Effector CD4-positive, alpha-beta T cell (primary cell): ENCODE results near the gene PDE1C.
"Not testable (repeated sequence)": the region's sequence is repeated elsewhere in the genome, so short reads cannot be mapped to it uniquely, and the experiment has no call there.

ENCODE experiments used
- DNase-seq: peaks from one replicate; pipeline ENCODE4 v3.0.0-alpha.2; 2020

Gene PDE1C

DNA sequence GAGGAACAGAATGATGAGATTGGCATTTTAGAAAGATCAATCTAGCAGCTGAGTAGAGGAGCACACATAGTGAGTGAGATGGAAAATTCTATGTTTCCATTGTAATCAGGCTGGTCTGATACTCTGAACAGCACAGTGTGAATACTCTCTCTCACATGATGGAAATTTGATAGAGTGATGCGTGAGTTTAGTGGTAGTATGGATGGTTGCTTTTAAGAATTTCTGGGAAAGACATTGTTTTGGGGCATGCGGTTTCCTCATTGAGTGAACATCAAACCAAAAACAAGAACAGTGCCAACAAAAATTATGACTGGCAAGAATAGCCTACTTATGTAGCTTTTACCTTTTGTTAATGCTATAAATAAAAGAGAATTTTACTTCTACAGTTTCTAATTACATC, 183.2 kb downstream of the PDE1C start:
- DNase-seq: no peak

DNA sequence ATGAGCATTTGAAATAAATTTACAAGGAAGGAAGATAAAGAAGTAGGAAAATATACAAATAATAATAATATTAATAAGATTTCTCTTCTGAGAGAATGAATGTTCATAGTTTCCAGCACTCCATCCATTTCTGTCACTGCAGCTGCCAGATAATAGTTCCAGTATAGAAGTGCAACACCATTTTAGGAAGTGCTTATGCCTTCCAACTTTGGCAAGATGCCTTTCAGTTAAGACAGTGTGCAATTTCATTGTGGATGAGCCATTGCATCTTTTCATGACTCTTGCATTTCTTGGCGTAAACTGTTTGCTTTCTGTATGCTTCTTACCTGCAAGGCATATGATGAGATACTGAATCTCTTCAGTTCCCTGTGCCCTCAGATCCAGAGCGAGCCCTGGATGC, 185.0 kb downstream of the PDE1C start:
- DNase-seq: no peak

DNA sequence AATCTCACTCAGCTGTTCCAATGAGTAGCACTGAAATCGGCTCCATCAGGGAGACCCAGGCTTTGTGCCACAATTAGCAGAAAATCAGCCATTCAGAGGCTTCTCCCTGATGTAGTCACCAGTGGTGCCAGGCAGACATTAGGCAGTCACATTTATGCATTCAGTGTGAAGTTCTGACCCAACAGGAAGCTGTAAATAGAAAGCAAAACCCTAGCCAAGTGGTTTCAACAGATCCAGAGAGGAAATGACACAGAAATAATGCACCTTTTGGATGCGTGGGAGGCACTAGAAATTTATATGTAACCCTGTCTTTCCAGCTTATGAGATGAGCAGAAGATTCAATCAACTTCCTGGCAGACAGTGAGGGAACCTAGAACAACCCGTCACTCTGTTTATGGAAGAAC, 186.4 kb downstream of the PDE1C start:
- no peak for DNase-seq

DNA sequence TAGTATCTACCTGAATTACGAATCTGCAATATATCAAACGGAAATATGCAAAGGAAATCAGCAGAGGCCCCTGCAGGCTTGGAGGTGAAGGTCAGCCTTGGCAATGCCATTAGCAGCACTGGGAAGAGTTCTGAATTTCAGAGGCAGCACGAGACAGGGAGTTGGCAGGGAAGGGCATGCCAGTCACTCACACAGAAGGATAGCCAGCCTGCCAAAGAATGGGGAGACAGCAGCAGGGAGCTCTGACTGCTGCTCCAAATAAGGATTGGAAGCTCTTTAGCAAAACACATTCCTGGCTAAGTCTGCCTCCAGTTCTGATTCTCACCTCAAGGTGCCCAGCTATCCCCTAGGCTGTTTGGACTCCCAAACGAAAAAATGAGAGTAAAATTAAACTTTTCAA, 188.0 kb downstream of the PDE1C start:
- no peak for DNase-seq

DNA sequence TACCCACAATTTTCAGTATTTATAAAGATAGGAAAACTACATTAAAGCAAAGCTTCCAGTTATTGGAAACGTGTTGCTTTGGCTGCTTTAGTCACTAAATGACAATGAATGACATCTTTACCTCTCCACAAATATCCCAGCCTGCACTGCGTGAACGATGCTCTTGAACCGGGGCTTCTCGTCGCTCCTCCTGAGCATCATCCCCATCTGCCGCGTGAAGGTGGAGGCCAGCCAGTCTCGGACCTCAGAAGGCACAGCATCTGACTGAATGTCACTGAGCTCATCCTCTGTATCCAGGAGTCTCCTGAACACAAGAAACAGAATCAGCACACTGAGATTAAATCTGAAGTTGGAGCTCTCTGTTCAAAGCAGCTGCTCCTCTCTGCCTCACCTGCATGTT, 191.3 kb downstream of the PDE1C start:
- DNase-seq: no peak

DNA sequence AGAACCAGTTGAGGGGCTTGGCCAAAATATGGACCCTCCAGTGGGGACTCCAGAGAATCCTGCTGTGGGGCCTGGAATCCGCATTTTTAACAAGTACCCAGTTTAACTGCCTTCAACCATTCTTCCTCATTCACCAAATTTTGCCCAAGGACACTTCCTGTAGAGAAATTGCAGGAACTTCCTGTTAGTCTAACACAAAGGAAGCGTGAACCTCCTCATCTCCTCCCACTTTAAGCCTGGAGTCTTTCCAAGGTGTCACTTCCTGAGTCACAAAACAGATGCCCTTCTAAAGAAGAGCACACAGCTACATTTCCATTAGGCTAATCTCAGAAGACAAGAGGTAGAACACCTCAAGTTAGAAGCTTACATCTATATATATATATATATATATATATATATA, 194.8 kb downstream of the PDE1C start:
- no peak for DNase-seq

DNA sequence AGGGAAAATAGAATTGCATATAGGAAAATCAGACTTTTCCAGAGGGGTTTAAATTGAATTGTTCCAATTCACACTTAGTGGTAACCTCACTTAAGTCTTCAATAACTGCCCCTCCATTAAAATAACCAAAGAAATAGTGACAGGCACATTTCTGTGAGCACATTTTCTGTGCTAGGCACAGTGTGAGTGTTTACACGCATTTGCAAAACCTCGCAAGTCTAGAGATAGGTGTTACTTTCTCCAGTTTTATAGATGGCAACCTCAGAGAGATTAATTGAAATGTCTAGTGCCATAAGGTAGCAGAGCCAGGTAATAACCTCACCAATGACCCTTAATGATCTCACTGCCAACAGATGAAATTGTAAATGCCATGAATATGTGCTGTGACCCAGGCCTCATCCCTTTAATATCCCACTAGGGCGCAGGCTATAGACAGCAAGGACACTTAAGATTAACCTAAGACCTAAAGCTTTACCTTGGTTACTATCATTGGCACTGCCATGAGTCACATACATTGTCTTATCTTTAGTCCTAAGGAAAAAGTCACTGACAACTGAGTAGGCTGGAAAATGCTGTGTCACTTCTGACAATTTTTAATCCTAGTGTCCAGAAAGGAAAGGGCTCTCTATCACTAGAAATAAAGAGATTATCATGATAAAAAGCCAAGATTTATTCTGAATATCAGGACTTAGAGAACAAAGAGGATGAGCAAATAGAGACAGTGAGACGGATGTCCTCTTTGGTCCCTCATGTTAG, 195.4 kb downstream of the PDE1C start:
- no peak for DNase-seq

DNA sequence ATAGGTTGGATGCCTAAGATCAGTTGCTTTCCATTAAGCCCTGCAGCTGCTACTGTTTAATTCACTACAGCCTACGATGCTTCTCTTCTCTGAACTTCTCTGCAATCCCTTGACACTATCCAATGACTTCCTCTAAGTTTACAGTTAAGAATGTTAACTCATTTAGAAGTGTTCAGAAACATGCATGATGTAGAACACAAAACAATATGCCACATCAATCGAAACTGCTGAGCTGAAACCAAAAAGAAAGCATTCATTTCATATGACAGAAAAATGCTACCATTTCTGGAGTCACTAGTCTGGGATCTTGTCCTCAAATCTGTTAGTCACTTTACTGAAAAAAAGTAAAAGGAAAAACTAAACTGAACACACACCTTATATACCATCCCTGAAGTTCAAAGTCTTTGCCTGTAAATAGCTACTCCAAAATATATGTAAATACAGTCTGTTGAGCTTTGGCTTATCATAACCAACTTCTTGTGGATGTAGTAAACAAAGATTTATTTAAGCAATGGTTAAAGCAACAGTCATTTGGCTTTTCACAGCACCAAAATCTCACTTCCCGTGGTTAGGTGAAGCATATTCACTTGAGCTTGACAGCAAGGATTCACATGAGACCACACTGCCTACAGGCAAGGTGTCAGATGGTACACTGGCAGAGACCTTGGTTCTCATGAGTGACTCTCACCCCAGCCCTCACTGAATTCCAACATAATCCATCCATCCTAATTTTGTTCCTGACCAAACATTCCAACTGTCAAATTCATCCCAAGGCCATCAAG, 196.2 kb downstream of the PDE1C start:
- no peak for DNase-seq

DNA sequence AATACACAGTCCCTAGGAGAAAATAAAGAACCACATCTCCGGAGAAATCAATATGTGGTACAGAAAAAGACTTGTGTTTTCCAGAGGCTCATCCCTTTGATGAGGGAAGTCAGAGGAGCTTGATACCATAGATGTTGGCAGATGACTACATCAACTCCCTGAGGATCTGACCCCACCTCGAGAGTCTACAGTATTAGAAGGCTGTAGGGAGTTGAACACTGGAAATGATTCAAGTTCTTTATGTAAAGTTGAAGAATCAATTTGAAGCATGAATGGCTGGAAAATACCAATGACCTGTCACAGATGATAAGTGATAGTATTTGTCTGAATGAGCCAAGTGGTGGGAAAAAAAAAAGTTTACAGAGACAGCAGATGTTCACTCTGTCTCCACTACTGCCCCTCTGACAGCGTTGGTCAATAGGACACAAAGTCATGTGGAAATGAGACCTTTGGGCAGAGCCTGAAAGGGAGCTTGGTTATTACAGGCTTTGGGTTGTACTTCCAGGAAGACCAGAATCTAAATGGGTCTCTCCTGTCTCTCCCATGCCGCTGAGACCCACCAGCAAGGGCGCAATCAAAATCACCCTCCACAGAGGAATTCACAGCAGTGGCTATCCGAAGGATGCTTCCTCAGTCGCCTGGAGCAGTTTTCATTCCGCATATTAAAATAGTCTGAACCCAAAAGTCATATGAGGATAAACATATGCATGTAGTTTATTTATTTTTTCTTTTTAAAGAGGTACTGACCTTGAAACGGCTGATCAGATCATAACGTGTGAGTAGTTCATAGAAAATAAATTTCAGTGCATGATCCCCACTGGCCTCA, 197.4 kb downstream of the PDE1C start:
- DNase-seq: no peak

DNA sequence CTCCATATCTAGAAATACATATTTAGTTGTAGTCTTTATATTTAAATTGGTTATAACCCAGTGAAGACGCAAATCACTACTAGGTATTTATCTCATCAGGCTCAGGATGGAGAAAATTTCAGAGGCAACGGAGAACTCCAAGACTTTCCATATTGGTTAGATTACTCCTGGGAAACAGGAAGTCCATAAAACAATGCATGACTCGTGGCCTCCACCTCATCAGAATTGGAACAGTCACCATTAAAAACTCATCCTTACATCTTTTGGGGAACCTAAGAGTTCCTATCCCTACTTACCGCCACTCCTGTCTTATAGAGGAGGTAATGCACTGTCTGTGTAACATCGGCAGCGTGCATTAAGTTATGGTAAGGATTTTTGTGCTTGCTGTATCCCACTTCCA, 205.6 kb downstream of the PDE1C start:
- no peak for DNase-seq

DNA sequence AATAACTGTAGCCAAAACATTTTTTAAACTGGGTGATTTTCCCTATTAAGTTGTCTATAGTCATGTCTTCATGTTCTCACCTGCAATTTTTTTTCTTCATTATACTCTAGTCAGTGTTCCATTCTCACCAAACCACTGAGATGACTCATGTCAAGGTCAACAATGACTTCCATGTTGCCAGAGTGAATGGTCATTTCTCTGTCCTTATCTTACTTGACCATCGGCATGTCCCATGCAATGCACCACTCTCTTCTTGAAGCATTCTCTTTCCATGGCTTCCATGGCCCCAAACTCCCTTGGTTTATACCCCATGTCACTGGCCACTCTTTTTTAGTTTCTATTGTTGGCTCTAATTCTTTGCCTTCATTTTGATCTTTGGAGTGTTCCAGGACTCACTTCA, 209.3 kb downstream of the PDE1C start:
- DNase-seq: no peak

DNA sequence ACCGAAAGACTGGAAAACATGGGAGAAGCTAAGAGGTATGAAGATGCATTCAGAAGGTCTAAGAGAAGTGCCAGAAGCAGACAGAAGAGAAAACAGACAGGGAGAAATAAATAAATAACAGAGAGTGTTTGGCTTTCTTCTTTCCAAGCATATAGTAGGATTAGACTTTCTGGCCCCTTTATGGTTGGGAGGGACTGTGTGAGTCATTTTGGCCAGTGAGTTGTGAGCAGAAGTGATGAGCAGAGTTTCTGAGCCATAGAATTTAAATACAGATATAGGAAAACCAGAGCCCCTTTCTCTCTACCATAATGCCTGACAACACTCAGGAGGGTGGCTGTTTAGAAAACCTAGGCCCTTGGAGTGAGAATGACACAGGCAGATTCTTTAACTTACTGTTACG, 212.2 kb downstream of the PDE1C start:
- DNase-seq: no peak

DNA sequence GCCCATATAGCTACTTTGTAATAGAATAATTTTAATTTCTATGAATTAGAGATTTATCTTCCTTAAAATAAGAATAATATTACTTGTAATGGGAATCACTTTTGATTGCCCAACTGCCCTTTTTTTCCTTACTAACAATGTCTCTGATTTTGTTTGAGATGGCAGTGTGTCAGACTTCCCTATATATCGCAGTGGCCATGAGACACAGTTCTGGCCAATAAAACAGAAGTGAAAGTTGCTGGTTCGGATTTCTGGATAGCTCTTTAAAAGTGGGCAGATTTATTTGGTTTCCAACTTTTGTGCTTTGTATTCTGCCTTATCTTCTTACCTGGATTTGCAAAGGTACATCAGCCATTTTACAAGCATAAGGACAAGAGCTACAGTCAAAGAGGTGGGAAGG, 213.0 kb downstream of the PDE1C start:
- DNase-seq: no peak

DNA sequence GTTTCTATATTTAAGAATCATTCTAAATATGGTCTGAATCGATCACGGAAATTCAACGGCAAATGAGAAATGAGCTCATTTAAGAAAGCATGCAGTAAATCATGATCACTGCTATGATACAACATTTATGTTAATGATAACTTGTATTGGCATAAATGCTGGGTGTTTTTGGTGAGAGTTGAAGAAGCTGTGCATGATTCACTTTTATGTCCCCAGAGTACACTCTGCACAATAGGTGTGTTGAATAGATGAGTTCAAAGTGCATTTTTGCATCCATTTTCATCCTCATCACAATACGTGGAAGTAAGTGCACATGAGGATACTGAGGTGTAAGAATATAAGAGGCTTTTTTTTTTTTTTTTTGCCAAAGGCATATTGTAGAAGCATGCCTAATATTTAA, 213.9 kb downstream of the PDE1C start:
- no peak for DNase-seq

DNA sequence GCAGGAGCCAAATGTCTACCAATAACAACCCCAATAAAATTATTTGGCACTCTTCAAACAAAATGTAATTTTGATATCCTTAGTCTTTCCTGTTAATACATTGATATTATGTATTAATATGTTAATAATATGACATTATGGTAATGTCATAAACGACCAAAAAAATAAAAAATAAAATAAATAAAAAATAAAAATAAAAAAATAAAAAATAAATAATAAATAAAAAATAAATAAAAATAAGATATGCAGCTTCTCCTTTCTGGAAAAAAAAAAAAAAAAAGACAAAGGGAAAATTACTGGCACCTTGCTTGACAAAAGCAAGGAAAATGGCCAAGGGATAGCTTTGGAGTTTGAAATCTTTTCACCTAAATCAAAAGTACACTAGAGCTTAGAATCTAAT, 214.7 kb downstream of the PDE1C start:
- DNase-seq: no peak

DNA sequence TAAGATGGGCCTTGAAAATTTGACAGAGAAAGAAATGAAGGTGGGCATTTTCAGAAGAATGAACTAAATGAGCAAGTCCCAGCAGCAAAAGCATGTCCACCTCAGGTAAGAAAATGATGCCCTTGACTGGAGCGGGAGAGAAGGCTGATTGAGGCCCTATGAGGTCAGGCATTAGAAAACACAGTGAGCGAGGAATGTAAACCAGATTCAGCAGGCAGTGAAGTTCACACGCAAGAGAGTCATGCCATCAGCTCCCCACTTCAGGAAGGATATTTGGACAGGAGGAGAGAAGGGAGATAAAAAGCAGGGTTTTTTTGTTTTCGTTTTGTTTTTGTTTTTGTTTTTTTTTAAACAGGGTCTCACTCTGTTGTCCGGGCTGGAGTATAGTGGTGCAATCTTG, 216.8 kb downstream of the PDE1C start:
- no peak for DNase-seq

DNA sequence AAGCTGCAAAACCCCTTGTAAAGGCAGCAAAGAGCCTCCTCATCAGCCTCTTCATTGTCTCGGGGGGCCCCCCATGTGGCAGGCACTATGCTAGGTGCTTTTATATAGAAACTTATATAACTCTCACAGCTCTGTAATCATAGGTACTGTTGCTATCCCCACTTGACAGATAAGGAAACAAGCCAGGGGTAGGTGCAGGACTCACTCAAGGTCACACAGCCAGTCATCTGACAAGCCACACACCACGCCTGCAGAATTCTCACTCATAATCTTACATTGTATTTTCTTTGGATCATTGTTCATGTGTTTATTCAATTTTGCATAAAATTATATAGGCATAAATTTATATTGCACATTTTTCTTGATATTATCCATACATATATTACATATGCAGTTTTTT, 217.7 kb downstream of the PDE1C start:
- DNase-seq: no peak

DNA sequence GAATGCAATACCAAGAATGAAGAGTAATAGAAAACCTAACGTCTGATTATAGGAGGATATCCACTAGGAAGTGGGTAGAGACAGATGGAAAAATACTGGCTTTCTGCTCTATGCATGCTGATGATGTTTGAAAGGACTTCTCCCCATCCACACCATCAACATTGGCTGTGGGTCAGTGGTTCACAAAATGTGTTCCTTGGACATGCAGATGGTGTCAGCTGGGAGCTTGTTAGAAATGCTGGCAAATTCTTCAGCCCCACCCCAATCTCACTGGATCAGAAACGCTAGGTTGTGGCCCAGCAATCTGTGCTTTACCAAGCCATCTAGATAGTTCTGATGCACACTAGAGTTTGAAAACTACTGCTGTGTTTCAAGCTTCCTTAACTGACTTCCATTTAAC, 219.1 kb downstream of the PDE1C start:
- no peak for DNase-seq

DNA sequence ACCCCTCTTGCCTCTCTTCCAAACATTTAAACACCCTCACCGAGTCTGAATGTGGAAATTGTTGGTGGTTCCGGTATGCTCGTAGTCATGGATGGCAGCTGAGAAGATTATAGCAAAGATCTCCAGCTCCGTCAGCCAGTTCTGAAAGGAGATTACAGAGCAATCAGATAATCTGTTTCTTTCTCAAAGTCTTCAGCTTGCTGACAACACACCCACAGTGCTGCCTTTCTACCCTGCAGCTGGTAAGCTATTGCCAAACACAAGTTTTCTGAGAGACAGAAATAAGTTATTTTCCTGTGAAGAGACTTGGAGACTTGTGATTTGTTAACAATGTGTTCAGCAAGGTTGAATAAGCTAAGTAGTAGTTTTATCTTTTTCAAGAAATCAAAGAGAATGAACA, 219.6 kb downstream of the PDE1C start:
- no peak for DNase-seq

DNA sequence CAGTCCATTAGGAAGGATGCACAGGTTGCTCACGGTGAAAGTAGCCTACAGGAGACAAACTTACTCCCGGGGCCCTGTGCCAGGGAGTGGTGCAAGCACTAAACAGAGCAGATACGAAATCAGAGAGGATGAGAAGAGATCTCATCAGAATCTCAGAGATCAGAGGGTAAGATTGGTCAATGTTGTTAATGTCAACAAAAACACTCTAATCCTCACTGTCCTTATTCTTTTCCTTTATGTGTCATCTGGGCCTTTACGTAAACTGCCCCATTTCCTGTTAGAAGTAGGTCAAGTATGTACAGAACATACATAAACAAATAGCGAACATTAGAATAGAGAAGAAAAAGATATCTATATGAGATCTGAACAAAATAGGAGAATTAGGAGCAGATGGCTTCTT, 220.1 kb downstream of the PDE1C start:
- DNase-seq: no peak

DNA sequence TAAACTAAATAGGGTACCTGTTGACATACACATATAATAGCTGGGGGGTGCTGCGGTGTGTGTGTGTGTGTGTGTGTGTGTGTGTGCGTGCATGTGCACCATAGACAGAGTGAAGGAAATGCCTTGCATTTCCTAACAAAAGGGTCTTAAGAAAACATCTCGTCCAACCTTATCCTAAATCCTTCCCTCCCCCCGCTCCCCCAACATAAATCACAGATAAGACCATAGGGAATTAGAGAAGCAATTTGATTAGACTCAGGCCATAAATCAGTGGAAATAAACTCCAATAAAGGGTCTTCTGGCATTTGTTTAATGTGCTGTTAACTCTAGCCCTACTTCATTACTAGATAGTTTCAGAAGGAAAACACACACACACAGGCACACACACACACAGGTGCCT, 234.7 kb downstream of the PDE1C start:
- no peak for DNase-seq

DNA sequence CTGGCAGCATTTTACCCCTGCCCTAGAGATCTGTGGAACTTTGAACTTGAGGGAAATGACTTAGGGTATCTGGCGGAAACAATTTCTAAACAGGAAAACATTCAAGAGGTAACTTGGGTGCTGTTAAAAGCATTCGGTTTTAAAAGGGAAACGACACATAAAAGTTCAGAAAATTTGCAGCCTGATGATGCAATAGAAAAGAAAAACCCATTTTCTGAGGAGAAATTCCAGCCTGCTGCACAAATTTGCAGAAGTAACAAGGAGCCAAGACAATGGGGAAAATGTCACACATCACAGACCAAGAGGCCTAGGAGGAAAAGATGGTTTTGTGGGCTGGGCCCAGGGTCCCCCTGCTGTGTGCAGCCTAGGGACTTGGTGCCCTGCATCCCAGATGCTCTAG, 236.6 kb downstream of the PDE1C start:
- DNase-seq: not testable (repeated sequence)

DNA sequence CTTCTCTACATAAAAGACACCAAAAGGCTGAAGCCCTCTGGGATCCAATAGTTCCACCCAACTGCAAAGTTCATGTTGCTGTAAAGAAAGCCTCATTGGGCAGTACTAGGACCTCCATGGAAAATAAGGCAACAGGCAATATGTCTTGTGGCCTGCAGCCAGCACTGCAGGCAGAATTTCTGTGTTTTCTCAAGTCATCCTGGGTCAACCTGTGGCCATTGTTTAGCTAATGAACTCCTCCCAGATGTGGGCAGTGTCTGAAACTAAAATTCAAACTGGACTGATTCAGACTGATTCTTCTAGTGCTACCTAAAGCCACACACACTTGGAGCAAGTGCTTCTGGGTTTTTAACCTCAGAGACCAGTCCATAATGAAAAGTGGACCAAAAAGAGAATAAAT, 241.7 kb downstream of the PDE1C start:
- DNase-seq: no peak

DNA sequence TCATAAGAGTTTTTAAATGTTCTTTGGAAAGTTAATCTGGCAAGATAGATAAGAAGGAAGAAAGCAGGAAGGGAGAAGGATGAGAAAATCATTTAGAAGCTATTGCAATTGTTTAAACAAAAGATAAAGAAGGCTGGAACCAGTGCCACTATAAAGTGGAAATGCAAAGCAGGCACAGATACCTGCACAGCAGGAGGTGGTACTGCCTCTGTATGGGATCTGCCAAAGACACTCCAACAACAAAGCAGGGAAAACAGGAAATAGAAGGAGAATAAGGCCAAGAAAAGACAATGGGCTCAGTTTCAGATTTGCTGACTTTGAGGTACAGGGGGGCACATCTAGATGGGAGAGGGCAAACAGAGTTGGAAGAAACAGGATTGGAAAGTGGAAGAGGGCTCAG, 244.6 kb downstream of the PDE1C start:
- no peak for DNase-seq
